Esophagus muscularis mucosa (tissue), 3 donors: ENCODE results near the gene TRIM16.
"Not testable (repeated sequence)": the region's sequence is repeated elsewhere in the genome, so short reads cannot be mapped to it uniquely, and the experiment has no call there.

ENCODE experiments used
- CTCF ChIP-seq, 3 experiments: fragments of 200-600 bp in 2 of 3; fragments of 450-650 bp in 1 of 3; sonication (generic) in 2 of 3; IDR thresholded peaks; one replicate each; pipeline ENCODE4 v1.5.1; 2017 to 2019; ENCODE audit warnings: antibody characterized with exemption in 3 of 3, mild to moderate bottlenecking in 2 of 3, moderate library complexity in 1 of 3
- POLR2A ChIP-seq: fragments of 450-650 bp; IDR thresholded peaks from one replicate; pipeline ENCODE4 v1.6.1; 2017; ENCODE audit warnings: antibody characterized with exemption, moderate library complexity, mild to moderate bottlenecking, low read depth

GRCh38 chr17:15698967-15699366 lies 14.9 kb upstream of the TRIM16 start:
- not testable (repeated sequence) for TF ChIP-seq CTCF (IDR thresholded peaks at IDR 0.05); POLR2A
